ENCODE data around the gene FHAD1. TPM values are rescaled to one million over a fixed set of nuclear protein-coding genes. Genes with fewer than 3 reads are reported as not detected.
"Not testable (repeated sequence)": the region's sequence is repeated elsewhere in the genome, so short reads cannot be mapped to it uniquely, and the experiment has no call there.

FHAD1 gene
- total RNA-seq, 4 donors from 2014 or later = not detected

- intact Hi-C loops (cut with DNase I; ENCODE audit: low total_unique reads) = no loop called here
- H3K4me1 ChIP-seq = peaks cover 0 to 3% of the 10 kb centered on the region in 2 donors
- no peak for DNase-seq
- no peak for TF ChIP-seq POLR2A (IDR thresholded peaks at IDR 0.05)
- TF ChIP-seq, protein P1, sequence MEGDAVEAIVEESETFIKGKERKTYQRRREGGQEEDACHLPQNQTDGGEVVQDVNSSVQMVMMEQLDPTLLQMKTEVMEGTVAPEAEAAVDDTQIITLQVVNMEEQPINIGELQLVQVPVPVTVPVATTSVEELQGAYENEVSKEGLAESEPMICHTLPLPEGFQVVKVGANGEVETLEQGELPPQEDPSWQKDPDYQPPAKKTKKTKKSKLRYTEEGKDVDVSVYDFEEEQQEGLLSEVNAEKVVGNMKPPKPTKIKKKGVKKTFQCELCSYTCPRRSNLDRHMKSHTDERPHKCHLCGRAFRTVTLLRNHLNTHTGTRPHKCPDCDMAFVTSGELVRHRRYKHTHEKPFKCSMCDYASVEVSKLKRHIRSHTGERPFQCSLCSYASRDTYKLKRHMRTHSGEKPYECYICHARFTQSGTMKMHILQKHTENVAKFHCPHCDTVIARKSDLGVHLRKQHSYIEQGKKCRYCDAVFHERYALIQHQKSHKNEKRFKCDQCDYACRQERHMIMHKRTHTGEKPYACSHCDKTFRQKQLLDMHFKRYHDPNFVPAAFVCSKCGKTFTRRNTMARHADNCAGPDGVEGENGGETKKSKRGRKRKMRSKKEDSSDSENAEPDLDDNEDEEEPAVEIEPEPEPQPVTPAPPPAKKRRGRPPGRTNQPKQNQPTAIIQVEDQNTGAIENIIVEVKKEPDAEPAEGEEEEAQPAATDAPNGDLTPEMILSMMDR (IDR thresholded peaks at IDR 0.05 in 4 of 5, conservative IDR thresholded peaks at IDR 0.05 in 1 of 5) = no peak
- no peaks in the 10 kb centered on the region for H3K36me3 ChIP-seq
- no peak for ATAC-seq
- H3K27ac ChIP-seq = peak overlapping the region in 2 of 4 donors; percentile 12 to 43
- H3K4me3 ChIP-seq = no peak overlapping the region
- no peaks in the 10 kb centered on the region for H3K9me3 ChIP-seq
- peaks cover 0 to 3% (median 0%) of the 10 kb centered on the region in 3 donors for H3K27me3 ChIP-seq
- in situ Hi-C loops (cut with MboI; ENCODE audit: low sequenced_read_pairs in 4 of 4) = no loop called here
Observed at GRCh38 chr1:15370781-15371520, 123.9 kb downstream of the FHAD1 start.

GRCh38 chr1:15371610-15372545, 124.9 kb downstream of the FHAD1 start:
- Histone ChIP-seq H3K36me3 (no peaks in the 10 kb centered on the region), H3K27me3 (no peaks in the 10 kb centered on the region), H3K4me3 (no peak overlapping the region), H3K4me1 (peaks cover 0 to 3% of the 10 kb centered on the region in 2 donors), H3K9me3 (no peaks in the 10 kb centered on the region), H3K27ac (peak overlapping the region in 2 of 4 donors; percentile 12 to 43)
- TF ChIP-seq, protein P1 (IDR thresholded peaks at IDR 0.05 in 4 of 5, conservative IDR thresholded peaks at IDR 0.05 in 1 of 5) = no peak
- no peak for TF ChIP-seq POLR2A (IDR thresholded peaks at IDR 0.05)
- DNase-seq (peak in 1 of 2 donors; percentile 12), ATAC-seq (no peak)
- intact Hi-C loops (cut with DNase I; ENCODE audit: low total_unique reads) = no loop called here
- in situ Hi-C loops (cut with MboI; ENCODE audit: low sequenced_read_pairs in 4 of 4) = no loop called here

- TF ChIP-seq, protein P1 (IDR thresholded peaks at IDR 0.05 in 4 of 5, conservative IDR thresholded peaks at IDR 0.05 in 1 of 5) = no peak
- TF ChIP-seq POLR2A (IDR thresholded peaks at IDR 0.05) = no peak
- H3K27ac ChIP-seq = no peak overlapping the region
- in situ Hi-C loops (cut with MboI; ENCODE audit: low sequenced_read_pairs in 4 of 4) (no loop called here), intact Hi-C loops (cut with DNase I; ENCODE audit: low total_unique reads) (no loop called here)
- no peak overlapping the region for H3K4me3 ChIP-seq
- no peaks in the 10 kb centered on the region for H3K27me3 ChIP-seq
- H3K9me3 ChIP-seq = no peaks in the 10 kb centered on the region
- H3K4me1 ChIP-seq = no peaks in the 10 kb centered on the region
- no peak for ATAC-seq
- no peak for DNase-seq
- H3K36me3 ChIP-seq = no peaks in the 10 kb centered on the region
Observed at GRCh38 chr1:15378729-15379128, 131.7 kb downstream of the FHAD1 start.

DNA sequence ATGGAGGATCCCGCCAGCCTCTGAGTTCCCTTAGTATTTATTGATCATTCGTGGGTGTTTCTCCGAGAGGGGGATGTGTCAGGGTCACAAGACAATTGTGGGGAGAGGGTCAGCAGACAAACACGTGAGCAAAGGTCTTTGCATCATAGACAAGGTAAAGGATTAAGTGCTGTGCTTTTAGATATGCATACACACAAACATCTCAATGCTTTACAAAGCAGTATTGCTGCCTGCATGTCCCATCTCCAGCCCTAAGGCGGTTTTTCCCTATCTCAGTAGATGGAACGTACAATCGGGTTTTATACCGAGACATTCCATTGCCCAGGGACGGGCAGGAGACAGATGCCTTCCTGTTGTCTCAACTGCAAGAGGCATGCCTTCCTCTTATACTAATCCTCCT, 132.1 kb downstream of the FHAD1 start:
- in situ Hi-C loops (cut with MboI; ENCODE audit: low sequenced_read_pairs in 4 of 4); intact Hi-C loops (cut with DNase I; ENCODE audit: low total_unique reads); H3K27ac ChIP-seq; H3K4me1 ChIP-seq; H3K9me3 ChIP-seq; DNase-seq; H3K4me3 ChIP-seq; H3K36me3 ChIP-seq; H3K27me3 ChIP-seq; ATAC-seq: not testable (repeated sequence)
